ENCODE measurements around the gene TEDC2.
"Not testable (repeated sequence)": the region's sequence is repeated elsewhere in the genome, so short reads cannot be mapped to it uniquely, and the experiment has no call there.

TEDC2 gene

DNA sequence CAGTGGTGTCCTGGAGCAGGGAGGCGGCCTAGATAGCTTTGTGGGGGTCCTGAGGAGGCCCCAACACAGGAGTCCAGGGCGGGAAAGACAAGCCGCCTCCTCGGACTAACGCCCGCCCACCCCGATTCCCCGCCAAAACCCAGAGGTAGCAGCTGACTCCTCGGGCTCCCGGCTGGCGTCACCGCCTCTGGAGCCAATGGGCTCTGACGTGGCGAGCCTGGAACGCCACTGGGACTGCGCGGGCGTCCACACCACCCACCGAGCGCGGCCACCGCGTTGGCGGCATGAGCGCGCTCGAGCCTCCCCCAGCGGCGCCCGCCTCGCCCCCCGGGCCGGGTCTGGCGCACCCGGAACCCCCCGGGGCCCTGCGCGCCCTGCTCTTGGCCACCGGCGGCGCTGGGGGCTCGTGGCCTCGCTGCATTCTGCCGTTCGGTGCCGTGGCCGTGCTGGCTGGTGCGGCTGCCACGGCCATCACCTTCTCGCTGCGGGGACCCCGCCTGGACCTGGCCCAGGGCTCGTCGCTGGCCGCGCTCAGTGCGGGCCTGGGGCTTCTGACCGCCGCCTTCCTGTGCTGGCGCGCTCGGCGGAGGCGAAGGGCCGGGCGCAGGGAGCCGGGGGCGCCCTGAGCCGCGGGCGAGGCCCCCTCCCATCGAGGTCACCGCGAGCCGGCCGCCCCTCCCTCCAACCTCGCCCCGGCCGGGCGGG lies 7.8 kb downstream of the TEDC2 start:
- no peak for DNase-seq

- no peak for DNase-seq
Measured at GRCh38 chr16:2468233-2468724, 8.4 kb downstream of the TEDC2 start.

- no peak for DNase-seq
Measured at GRCh38 chr16:2468725-2469398, 9.0 kb downstream of the TEDC2 start.

DNA sequence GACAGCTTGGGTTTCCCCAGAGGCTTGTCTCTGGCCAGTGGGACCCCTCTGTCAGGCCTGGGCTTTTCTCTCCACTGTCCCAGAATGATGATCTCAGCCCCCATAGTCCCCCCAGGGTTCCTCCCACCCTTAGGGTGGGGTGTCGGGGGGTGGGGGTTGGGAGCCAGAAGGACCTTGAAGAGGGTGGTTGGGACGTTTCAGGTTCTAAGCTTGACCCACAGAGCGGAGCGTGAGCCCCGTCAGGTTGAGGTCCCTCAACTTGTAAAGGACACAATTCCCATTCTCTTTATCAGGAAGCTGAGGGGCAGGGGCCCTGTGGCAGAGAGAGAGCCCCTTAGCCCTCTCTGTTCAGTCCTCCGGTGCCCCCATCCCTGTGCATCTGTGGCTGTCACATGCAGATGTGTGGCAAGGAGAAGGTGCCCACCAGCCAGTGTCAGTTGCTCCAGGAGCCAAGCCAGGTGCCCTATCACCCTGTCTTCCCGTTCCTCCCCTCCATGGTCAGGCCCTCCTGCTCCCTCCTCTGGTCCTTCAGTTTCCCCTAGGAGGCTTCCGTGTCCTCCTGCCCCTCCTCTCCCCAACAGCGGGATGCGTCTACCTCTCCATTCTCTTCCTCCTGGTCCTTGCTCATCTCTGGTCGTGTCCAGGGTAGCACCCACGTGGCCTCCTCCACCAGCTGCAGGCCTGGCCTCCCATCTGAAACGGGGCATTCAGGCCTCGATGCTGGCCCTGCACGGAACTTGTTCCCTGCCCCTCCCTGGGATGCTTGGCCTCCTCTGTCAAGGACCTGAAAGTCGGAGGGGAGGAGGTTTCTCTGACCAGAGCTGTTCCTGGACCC lies 9.7 kb downstream of the TEDC2 start:
- DNase-seq = no peak

DNA sequence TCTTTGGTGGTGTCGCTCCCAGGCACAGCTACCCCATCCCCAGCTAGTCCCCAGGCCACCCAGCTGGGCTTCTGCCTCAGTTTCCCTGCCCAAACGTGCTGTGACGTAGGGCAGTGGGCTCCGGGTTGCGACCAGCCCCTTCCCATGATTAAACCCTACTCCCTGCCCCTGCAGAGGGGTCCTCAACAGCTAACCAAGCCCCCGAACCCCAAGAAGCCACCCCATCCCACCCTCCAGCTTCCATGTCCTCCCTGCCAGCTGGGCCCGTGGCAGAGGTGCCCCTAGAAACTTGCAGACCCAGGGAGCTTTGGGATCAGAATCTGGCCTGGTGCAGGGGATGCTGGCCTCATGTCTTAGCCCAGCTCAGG lies 10.3 kb downstream of the TEDC2 start:
- DNase-seq = no peak

DNA sequence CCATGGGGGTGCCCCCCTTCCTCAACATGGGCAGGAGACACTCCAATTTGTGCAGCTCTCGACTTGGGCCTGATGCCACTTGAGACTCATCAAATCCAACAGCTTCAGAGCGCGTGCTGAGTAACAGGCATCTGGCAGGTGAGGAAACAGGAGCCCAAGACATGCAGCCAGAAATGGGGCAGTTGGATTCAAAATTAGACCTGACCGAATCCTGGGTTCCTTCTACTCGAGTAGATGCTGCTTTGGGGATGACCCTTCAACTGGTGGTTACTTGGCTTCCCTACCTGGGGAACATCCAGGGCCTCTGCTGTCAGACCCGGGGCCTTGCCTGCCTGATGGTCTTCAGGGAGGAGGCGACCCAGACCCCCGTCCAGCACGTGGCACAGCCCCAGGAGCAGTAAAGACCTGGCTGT lies 10.7 kb downstream of the TEDC2 start:
- no peak for DNase-seq

- no peak for DNase-seq
Measured at GRCh38 chr16:2471016-2471652, 11.2 kb downstream of the TEDC2 start, which contains the start of gene NTN3. NTN3 (plus strand) TSS chr16:2471297; CDS start chr16:2471702, 405 bp downstream.

GRCh38 chr16:2471653-2472487 lies 12.0 kb downstream of the TEDC2 start:
- DNase-seq = no peak

DNA sequence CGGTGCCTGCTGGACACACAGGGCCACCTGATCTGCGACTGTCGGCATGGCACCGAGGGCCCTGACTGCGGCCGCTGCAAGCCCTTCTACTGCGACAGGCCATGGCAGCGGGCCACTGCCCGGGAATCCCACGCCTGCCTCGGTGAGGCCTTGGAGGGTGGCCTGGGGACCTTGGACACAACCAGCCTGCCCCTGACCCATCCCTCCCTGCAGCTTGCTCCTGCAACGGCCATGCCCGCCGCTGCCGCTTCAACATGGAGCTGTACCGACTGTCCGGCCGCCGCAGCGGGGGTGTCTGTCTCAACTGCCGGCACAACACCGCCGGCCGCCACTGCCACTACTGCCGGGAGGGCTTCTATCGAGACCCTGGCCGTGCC lies 12.6 kb downstream of the TEDC2 start:
- no peak for DNase-seq

DNA sequence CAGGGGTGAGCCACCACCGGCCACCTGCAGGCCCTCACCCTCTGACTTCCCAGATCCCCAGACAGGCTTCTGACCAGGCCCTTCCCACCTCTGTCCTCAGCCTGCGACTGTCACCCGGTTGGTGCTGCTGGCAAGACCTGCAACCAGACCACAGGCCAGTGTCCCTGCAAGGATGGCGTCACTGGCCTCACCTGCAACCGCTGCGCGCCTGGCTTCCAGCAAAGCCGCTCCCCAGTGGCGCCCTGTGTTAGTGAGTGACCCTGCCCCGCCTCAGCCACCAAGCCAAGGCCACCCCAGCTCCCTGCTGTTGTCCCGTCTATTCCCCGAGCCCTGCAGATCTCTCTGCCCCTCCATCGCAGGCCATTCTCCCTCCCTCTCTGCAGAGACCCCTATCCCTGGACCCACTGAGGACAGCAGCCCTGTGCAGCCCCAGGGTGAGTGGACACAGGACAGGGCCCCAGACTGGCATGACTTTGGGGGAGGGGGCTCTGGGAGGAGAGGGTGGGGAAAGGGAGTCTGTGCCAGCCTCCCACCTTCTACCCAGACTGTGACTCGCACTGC lies 13.1 kb downstream of the TEDC2 start:
- no peak for DNase-seq

GRCh38 chr16:2473446-2473926 lies 13.6 kb downstream of the TEDC2 start:
- DNase-seq = no peak

DNA sequence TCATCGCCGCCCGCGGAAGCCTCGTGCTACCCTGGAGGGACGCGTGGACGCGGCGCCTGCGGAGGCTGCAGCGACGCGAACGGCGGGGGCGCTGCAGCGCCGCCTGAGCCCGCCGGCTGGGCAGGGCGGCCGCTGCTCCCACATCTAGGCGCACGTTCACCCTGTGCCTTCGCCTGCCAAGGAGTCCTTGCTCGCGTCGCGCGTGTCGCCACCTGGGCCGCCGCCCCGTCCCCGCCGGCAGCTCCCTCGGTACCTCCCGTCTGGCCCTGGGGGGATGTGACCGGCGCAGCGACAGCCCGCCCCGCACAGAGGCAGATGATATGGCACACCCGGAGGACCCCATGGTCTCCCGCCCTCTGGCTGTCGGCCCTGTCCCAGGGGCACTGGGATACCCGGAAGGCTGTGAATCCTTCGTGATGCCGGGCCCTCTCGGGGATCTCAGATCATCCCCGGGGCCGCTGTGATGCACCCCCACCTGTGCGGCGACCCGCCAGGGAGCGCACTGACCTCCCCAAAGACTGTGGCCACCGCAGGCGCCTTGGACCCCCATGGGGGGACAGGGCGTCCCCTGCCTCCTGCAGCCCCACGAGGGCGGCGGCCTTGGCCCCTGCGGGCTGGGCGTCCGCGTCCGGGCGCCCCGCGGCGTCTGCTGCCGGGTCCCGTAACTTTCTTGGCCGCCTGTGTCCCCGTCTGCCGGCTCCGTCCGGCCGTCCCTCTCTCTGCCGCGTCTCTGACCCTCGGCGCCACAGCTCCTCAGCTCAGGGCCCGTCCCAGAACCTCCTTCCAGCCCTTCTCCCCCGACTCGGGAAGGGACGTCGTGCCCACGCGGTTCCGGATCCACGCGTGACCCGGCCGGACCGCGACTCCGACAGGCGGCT lies 14.3 kb downstream of the TEDC2 start:
- peak; percentile 38 to 50 for DNase-seq

DNA sequence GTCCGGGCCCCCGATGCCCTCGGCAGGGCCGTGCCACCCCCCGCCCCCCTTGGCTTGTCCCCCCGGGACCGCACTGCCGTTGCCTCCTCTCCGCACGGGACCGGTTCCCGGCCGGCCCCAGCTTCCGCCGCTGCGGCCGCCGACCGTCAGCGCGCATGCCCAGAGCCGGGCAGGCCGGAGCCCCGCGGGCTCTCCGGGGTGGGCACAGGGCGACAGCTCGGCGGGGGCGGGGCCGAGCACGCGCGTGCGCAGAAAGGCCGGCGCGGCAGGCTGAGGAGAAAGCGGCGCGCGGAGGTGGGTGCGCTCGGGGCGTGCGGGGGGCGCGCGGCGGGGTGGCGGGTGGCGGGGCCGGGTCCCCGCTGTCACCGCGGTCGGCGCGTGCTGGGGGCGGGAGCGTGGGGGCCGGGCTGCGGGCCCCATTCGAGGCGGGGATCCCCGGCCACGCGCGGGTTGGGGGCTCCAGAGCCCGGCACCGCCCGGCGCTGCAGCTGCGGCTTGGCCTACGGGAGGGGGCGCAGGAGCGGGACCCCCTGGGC lies 15.0 kb downstream of the TEDC2 start, which contains the start of gene TBC1D24:
TBC1D24 (plus strand) TSS at position 251 of the 536 bp plus-strand sequence. CDS start 21,022 bp downstream, outside the sequence.
- peak; percentile 78 to 85 for DNase-seq

- no peak for DNase-seq
Measured at GRCh38 chr16:2475413-2476344, 15.8 kb downstream of the TEDC2 start.

DNA sequence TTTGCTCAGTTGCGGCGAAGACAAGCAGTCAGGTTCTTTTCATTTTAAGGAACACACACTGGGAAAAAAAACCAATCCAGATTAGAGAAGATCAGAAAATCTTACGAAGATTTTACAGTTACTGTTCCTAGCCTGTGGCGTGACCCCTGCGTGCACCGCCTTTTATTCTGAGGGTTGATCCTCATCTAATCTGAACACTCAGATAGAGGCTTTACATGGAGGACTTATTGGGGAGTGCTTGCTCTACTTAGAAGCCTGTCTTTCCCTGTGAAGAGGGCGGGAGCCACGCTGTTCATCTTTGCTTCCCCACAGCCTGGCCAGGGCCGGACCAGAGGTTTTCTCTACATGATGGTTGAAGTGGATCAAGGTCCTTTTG lies 16.4 kb downstream of the TEDC2 start:
- no peak for DNase-seq

DNA sequence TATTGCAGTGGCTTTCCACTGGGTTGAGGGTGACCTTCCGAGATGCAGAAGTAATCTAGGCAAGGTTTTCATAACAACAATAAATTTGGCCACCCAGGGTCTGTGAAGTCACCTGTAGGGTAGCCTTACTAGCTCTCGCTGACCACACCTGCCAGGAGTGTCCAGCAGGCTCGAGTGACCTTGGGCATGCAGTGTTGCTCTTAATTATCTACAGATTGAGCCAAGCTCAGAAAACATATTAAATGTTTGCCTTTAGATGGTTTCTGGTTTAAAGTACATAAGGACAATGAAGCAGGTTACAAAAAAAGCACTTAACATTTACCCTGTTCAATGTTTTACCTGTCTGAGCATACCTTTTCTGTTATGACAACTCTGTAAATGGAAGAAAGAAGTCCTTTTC lies 16.8 kb downstream of the TEDC2 start:
- no peak for DNase-seq

- DNase-seq = no peak
Measured at GRCh38 chr16:2477327-2477726, 17.4 kb downstream of the TEDC2 start.

DNA sequence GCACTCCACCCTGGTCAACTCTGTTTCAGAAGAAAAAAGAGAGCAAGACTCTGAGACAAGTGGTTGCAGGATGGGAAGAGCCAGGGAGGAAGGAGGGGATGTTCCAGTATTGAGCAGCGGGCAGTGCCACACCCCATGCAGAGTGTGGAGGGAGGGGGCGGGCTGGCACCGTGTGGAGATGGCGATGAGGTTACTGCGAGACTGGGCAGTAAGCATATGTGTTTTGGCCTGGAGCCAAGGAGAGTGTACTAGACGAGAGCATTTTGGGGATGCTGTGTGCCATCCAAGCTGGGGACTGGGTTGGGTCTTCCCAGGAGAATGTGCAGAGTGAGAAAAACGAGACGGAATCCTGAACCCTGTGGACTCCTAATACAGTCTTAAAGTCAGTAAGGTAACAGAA lies 18.4 kb downstream of the TEDC2 start:
- DNase-seq = no peak

DNA sequence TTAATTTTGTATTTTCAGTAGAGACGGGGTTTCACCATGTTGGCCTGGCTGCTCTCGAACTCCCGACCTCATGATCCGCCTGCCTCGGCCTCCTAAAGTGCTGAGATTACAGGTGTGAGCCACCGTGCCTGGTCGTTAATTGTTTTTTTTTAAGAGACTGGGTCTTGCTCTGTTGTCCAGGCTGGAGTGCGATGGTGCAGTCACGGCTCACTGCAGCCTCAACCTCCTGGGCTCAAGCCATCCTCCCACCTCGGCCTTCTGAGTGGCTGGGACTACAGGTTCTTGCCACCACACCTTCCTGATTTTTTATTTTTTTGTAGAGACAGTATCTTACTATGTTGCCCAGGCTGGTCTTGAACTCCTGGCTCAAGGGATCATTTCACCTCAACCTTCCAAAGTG lies 20.1 kb downstream of the TEDC2 start:
- DNase-seq = not testable (repeated sequence)

All from stimulated activated CD4-positive, alpha-beta T cell treated with anti-CD3 and anti-CD28 coated beads, Interleukin-2, amount 100 ng/mL, for 48 hours (primary cell).